Heart right ventricle (tissue), 16 donors: ENCODE data around the gene PLXNB3. TPM values are rescaled to one million over a fixed set of nuclear protein-coding genes. Genes with fewer than 3 reads are reported as not detected.
A peak's percentile ranks its signal among the peaks of the same experiment; 100 is the strongest.

Experiments used
- ATAC-seq, 8 donors: fragments of 200-7000 bp; cut with Tn5 transposase; one replicate each; pipeline ENCODE4 v1.9.1; 2020; ENCODE audit warnings: mild to moderate bottlenecking in 8 of 8, moderate library complexity in 8 of 8, moderate number of reproducible peaks in 1 of 8
- DNase-seq, 2 donors: peaks; one replicate each; pipeline ENCODE4 v3.0.0-alpha.2; 2020
- H3K27ac ChIP-seq, 10 donors: fragments of 200-600 bp; sonication (generic) in 2 of 10; one replicate each; pipeline versions ENCODE4 v1.5.0 to v1.8.0; 2020 to 2022; ENCODE audit warnings: mild to moderate bottlenecking in 3 of 10
- H3K27me3 ChIP-seq, 7 donors: fragments of 200-600 bp; one replicate each; pipeline ENCODE4 v1.8.0; 2021 to 2022; ENCODE audit warnings: mild to moderate bottlenecking in 2 of 7
- H3K36me3 ChIP-seq, 9 donors: fragments of 200-600 bp; sonication (generic) in 1 of 9; one replicate each; pipeline versions ENCODE4 v1.5.0 to v1.8.0; 2020 to 2022; ENCODE audit warnings: mild to moderate bottlenecking in 2 of 9
- H3K4me1 ChIP-seq, 9 donors: fragments of 200-600 bp; sonication (generic) in 1 of 9; one replicate each; pipeline versions ENCODE4 v1.5.0 to v1.8.0; 2020 to 2022; ENCODE audit warnings: mild to moderate bottlenecking in 4 of 9
- H3K4me3 ChIP-seq, 10 donors: fragments of 200-600 bp; sonication (generic) in 2 of 10; one replicate each; pipeline versions ENCODE4 v1.5.0 to v1.8.0; 2020 to 2022; ENCODE audit warnings: mild to moderate bottlenecking in 7 of 10, moderate library complexity in 2 of 10
- H3K9me3 ChIP-seq, 11 donors: fragments of 200-600 bp in 10 of 11; sonication (generic) in 2 of 11; one replicate each; pipeline versions ENCODE4 v1.5.0 to v1.8.0; 2013 to 2022; ENCODE audit warnings: mild to moderate bottlenecking in 2 of 11, control low read depth in 1 of 11, moderate library complexity in 1 of 11
- WGBS, 2 donors: extraction: QIAGEN DNeasy Blood & Tissue Kit; methylation state at CpG; one replicate each; pipeline ENCODE4 v1.1.7; 2013; ENCODE audit warnings: inconsistent platforms in 1 of 2; 5-methylcytosine and 5-hydroxymethylcytosine counted together
- intact Hi-C, 10 donors: fragments of 100-400 bp; cut with DNase I; formaldehyde crosslinking; loops; one replicate each; pipeline versions ENCODE4 v1.11.1 to v1.14.2; 2022
- polyA plus RNA-seq, 2 donors: library from polyadenylated mRNA; stranded (reverse); fragments of 200-250 nt; gene quantifications; one replicate each; pipeline ENCODE4 v1.2.3, GENCODE V29; 2013
- total RNA-seq, 10 donors: library from RNA; stranded (reverse); fragmentation: NEBNext Ultra II Directional in 3 of 10; extraction: Animal tissue kit (Norgen Biotek cat#: 25700) in 3 of 10; gene quantifications; one replicate each; pipeline versions ENCODE4 v1.2.1 to v1.2.4, GENCODE V29; 2021 to 2023
- TF ChIP-seq, protein P1 (sequence below), 9 donors: fragments of 200-600 bp; sonication (generic) in 2 of 9; IDR thresholded peaks; one replicate each; pipeline versions ENCODE4 v1.5.0 to v1.8.0; 2021 to 2022; ENCODE audit warnings: antibody characterized with exemption in 9 of 9, mild to moderate bottlenecking in 5 of 9, moderate library complexity in 1 of 9
- donor health status: Arrhythmogenic right ventricular cardiomyopathy.
- donor health status: ischemic (EF 13 %, LVEDD 7.1; RV severe dilation, severe dysfunction).
- donor health status: healthy with polysubstance abuse.
- donor health status: DM: no; HTN: yes; CAD: no.
- donor health status: DM: no; HTN: no; CAD: no.
- donor health status: ischemic (EF 25% LVEDD 6.9; RV normal size, moderate dysfunction).
- donor health status: ischemic (EF 25% LVEDD 5.7; RV mildly dilated, moderate dysfunction).
- donor health status: healthy.
- donor health status: DM: yes; HTN: yes; CAD: no.
- donor health status: Ischemic cardiomyopathy.
- donor health status: ischemic (EF 35%, LVEDD 5.7; RV mildly dilated, moderate dysfunction).
- donor health status: nonischemic (EF 11% LVEDD 7.7; RV severe dilation, severe dysfunction).
- donor health status: DM: yes; HTN: yes; CAD: no.
- donor health status: PGD.
- donor health status: ischemic (EF 29% LVEDD 5.4; RV normal size, mild dysfunction).
- donor health status: nonischemic (EF 23%, LVEDD 6.1; RV moderate dilation, normal function).

Gene PLXNB3
- total and polyA plus RNA-seq, 12 donors, result 1.1 to 8.1 (median 4.3) TPM

DNA sequence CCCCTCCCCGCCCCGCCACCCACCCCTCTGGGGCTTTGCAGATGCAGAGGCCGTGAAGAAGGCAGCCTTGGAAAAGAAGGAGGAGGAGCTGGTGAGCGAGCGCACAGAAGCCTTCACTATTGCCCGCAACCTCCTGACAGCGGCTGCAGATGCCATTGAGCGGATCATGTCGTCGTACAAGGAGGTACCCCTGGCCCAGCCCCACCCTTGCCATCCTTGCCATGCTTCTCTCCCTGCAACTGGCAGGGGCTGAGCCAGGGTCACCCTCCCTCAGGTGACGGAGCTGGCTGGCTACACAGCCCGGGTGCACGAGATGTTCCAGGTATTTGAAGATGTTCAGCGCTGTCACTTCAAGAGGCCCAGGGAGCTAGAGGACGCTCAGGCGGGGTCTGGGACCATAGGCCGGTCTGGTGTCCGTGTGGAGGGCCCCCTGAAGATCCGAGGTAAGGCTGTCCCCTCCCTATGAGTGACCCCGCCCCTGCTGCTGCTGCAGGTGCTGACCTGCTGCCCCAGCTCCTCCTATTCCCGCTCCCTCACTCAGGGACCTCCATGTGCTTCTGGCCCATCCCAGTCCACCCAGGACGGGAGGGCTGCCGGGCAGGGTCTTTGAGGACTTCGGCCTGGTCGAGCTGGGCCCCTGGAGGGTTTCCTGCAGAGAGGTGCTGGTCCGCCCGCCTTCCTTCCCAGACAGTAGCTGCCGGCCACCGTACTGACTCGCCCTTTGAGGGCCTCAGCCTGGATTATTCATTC, 27.8 kb upstream of the PLXNB3 start:
- no peak for ATAC-seq
- H3K9me3 ChIP-seq, result peaks cover 0 to 4% (median 0%) of the 10 kb centered on the region in 11 donors
- H3K4me1 ChIP-seq, result peaks cover 0 to 8% (median 0%) of the 10 kb centered on the region in 9 donors

GRCh38 chrX:153736871-153737441, 27.1 kb upstream of the PLXNB3 start:
- DNase-seq (no peak), ATAC-seq (no peak)
- peaks cover 0 to 35% (median 0%) of the 10 kb centered on the region in 9 donors for H3K36me3 ChIP-seq
- intact Hi-C loops, result no loop called here
- WGBS, 2 donors, result 82 to 86% methylated on average over 10 to 15 of the region's 15 CpGs
- TF ChIP-seq, protein P1, sequence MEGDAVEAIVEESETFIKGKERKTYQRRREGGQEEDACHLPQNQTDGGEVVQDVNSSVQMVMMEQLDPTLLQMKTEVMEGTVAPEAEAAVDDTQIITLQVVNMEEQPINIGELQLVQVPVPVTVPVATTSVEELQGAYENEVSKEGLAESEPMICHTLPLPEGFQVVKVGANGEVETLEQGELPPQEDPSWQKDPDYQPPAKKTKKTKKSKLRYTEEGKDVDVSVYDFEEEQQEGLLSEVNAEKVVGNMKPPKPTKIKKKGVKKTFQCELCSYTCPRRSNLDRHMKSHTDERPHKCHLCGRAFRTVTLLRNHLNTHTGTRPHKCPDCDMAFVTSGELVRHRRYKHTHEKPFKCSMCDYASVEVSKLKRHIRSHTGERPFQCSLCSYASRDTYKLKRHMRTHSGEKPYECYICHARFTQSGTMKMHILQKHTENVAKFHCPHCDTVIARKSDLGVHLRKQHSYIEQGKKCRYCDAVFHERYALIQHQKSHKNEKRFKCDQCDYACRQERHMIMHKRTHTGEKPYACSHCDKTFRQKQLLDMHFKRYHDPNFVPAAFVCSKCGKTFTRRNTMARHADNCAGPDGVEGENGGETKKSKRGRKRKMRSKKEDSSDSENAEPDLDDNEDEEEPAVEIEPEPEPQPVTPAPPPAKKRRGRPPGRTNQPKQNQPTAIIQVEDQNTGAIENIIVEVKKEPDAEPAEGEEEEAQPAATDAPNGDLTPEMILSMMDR (IDR thresholded peaks at IDR 0.05), result no peak
- H3K9me3 ChIP-seq, result no peaks in the 10 kb centered on the region
- peaks cover 0 to 5% (median 0%) of the 10 kb centered on the region in 9 donors for H3K4me1 ChIP-seq
- no peak overlapping the region for H3K4me3 ChIP-seq
- H3K27me3 ChIP-seq, result no peaks in the 10 kb centered on the region
- no peak overlapping the region for H3K27ac ChIP-seq

More for the DNA sequence above, 27.8 kb upstream of the PLXNB3 start:
- TF ChIP-seq, protein P1 (IDR thresholded peaks at IDR 0.05), result no peak
- Histone ChIP-seq H3K27ac (no peak overlapping the region), H3K36me3 (peaks cover 0 to 35% (median 0%) of the 10 kb centered on the region in 9 donors), H3K27me3 (no peaks in the 10 kb centered on the region), H3K4me3 (no peak overlapping the region)
- intact Hi-C loops, result no loop called here
- WGBS, 2 donors, result 89 to 91% methylated on average over 18 to 30 of the region's 30 CpGs
- no peak for DNase-seq

DNA sequence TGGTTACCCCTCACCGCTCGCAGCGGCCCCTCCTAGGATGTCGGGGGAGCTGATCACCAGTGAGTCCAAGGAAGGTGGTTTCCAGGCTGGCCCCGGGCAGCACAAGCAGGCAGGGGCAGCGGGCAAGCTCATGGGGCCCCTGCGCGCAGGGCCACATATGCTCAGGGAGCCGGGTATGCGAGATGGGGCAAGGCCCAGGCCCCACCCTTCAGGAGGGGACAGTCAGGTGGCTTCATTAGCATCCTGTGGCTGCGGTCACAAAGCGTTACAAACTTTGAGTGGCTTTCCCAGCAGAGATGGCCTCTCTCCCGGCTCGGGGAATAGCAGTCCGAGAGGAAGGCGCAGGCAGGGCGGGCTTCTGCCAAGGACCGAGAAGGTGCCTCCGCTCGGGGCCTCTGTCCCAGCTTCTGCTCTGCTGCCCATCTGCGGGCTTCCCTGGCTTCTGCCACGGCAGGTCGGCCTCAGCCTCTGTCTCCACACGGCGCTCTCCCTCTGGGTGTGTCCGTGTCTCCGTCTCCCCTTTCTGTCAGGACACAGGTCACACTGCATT, 25.9 kb upstream of the PLXNB3 start:
- H3K4me1 ChIP-seq, result no peaks in the 10 kb centered on the region
- no peaks in the 10 kb centered on the region for H3K27me3 ChIP-seq
- TF ChIP-seq, protein P1 (IDR thresholded peaks at IDR 0.05), result no peak
- H3K4me3 ChIP-seq, result no peak overlapping the region
- H3K9me3 ChIP-seq, result no peaks in the 10 kb centered on the region
- ATAC-seq (no peak), DNase-seq (no peak)
- WGBS, 2 donors, result 97 to 98% methylated on average over 17 to 24 of the region's 27 CpGs
- peaks cover 0 to 35% (median 0%) of the 10 kb centered on the region in 9 donors for H3K36me3 ChIP-seq
- intact Hi-C loops, result no loop called here
- H3K27ac ChIP-seq, result no peak overlapping the region

- intact Hi-C loops, result no loop called here
- DNase-seq (no peak), ATAC-seq (peak in 2 of 8 donors; percentile 23 to 31)
- 91 to 92% methylated on average over 27 to 29 of the region's 29 CpGs for WGBS, 2 donors
- no peak overlapping the region for H3K4me3 ChIP-seq
- H3K27ac ChIP-seq, result no peak overlapping the region
- peaks cover 0 to 32% (median 0%) of the 10 kb centered on the region in 9 donors for H3K36me3 ChIP-seq
- TF ChIP-seq, protein P1 (IDR thresholded peaks at IDR 0.05), result no peak
- peaks cover 0 to 8% (median 0%) of the 10 kb centered on the region in 7 donors for H3K27me3 ChIP-seq
- H3K4me1 ChIP-seq, result peaks cover 0 to 6% (median 0%) of the 10 kb centered on the region in 9 donors
- H3K9me3 ChIP-seq, result no peaks in the 10 kb centered on the region
These were observed 24.1 kb upstream of the PLXNB3 start for GRCh38 chrX:153739754-153740486.
